Measurements from ENCODE around the gene LRRC27.
"Not testable (repeated sequence)": the region's sequence is repeated elsewhere in the genome, so short reads cannot be mapped to it uniquely, and the experiment has no call there.

The LRRC27 gene

DNA sequence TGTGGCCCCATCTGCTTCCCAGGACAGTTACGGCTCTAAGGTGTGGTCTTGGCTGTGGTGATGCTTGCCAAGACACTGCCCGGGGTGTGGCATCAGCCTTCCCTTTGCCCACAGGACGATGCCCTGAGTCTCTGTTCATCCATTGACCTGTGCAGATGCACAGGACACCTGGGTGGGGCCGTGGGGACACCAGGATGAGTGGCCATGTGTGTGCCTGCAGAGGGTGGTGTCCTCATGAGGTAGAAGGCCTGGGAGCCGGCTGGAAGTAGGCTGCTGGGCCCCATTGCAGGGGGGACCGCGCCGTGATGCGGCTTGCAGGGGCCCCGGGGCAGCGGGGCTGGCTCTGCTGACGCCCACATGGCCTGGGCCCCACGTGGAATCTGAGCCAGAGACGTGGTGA lies 42.6 kb downstream of the LRRC27 start:
- no peak for DNase-seq (ENCODE audit: low read depth in 2 of 2)

DNA sequence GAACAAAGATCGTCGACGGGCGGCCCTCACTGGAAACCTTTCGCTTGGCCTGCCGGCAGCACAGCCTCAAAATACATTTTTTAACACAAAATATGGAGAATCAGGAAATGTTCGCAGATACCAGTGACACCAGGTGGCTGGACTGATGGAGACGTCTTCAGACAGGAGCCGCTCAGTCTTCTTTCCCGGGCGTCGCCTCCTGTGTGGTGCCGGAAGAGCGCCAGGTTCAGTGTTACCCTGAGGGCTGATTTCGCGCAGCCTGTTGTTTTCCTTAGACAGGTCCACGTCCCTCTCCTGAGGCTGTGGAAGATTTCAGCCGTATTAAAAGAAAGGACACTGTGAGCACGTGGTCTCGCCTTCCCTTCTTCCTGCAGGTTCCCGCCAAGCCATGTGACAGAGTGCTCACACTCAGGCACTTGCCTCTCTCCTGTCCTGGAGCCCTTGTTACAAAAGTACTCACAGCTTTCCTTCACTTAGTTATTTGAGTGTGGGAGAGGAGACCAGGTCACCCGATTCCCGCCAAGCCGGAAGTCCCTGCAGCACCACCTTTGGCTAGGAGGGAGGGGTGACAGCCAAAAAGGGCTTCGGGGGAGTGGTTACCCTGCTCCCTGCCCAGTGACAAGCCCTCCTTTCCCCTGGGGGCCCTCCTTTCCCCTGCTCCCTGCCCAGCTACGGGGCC lies 43.3 kb downstream of the LRRC27 start:
- no peak for DNase-seq (ENCODE audit: low read depth in 2 of 2)

DNA sequence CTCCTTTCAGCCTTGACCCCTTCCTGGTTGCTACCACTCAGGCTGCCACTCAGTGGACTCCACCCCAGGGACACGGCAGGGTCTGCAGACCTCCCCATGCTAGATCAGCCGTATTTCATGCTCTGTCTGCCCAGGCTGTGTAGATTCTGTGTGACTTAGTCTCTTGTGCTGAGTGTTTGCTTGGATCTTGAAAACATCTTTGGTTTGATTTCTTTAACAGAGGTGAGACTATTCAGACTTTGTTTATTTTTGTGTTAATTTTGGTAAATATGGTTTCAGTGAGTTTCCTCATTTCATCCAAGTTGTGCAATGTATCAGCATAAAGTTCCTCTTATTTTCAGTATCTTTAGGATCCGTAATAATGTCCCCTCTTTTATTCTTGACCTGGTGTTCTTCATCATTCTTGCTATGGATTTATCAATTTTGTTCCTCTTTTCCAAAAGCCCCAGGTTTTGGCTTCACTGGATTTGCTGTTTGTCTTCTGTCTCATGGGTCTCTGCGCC lies 43.9 kb downstream of the LRRC27 start:
- no peak for DNase-seq (ENCODE audit: low read depth in 2 of 2)

DNA sequence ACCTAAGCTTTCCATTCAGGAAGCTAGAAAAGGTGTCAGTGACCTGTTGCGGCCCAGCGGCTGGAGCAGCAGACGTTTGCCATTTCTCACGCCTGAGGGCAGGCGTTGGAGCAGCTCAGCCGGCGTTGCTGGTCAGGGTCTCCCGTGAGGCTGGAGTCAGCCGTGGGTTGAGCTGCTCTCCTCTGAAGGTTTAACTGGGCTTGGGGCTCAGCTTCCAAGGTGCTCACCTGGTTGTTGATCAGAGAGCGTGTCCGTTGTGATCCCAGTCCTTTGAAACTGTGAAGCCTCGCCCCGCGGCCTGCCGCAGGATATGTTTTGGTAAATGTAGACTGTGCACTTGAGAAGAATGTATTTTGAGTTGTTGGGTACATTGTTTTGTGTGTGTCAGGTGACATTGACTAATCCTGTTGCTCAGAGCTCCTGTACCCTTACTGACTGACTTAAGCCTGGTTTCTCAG lies 44.4 kb downstream of the LRRC27 start:
- DNase-seq (ENCODE audit: low read depth in 2 of 2) = no peak

DNA sequence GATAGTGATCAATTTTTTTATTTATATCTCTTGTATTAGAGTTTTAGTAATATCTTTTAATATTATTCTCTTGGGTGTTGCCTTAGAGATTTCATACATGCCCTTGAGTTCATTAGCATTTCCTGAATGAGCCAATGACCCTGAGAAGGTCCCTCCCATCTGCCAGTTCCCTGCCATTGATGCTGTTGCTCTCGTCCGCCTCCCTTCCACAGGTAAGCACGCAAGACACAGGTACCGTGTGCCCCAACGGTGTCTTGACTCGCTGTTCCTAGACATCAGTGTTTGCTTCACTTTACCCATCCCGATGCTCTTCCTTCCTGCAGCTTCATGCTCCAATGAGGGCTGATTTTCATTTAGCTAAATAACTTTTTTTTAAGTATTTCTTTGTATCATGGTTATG lies 45.3 kb downstream of the LRRC27 start:
- DNase-seq (ENCODE audit: low read depth in 2 of 2) = no peak

DNA sequence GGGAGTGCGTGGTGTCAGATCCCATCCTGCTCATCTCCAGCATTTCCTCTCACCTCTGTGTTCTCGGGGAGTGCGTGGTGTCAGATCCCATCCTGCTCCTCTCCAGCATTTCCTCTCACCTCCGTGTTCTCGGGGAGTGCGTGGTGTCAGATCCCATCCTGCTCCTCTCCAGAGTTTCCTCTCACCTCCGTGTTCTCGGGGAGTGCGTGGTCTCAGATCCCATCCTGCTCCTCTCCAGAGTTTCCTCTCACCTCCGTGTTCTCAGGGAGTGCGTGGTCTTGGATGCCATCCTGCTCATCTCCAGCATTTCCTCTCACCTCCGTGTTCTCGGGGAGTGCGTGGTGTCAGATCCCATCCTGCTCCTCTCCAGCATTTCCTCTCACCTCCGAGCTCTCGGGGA lies 47.0 kb downstream of the LRRC27 start:
- DNase-seq (ENCODE audit: low read depth in 2 of 2) = not testable (repeated sequence)

DNA sequence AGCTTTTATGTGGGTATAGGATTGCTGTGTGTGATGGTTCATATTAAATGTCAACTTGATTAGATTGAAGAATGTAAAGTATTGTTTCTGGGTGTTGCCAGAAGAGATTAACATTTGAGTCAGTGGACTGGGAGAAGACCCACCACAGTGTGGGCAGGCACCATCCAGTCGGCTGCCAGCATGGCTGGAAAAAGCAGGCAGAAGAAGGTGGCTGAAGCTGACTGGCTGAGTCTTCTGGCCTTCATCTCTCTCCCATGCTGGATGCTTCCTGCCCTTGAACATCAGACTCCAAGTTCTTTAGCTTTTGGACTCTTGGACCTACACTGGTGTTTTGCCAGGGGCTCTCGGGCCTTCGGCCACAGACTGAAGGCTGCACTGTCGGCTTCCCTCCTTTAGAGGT lies 49.0 kb downstream of the LRRC27 start:
- DNase-seq (ENCODE audit: low read depth in 2 of 2) = not testable (repeated sequence)

DNA sequence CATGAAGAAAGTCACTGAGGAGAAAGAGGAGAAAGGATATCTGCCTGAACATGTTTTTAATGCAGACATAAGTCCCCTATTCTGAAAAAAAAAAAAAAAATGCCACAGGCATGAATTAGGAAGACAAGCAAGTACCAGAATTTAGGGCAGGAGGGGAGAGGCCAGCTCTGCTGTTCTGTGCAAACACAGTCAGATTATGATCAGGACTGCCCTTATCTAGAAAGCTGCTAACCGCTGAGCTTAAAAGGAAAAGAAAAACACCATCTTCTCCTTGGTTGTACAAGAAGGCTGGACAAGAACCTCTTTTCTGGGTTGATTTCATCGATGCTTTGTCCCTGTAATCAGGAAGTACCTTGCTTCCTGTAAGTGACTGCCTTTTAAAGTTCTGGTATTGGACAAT lies 49.7 kb downstream of the LRRC27 start:
- no peak for DNase-seq (ENCODE audit: low read depth in 2 of 2)

DNA sequence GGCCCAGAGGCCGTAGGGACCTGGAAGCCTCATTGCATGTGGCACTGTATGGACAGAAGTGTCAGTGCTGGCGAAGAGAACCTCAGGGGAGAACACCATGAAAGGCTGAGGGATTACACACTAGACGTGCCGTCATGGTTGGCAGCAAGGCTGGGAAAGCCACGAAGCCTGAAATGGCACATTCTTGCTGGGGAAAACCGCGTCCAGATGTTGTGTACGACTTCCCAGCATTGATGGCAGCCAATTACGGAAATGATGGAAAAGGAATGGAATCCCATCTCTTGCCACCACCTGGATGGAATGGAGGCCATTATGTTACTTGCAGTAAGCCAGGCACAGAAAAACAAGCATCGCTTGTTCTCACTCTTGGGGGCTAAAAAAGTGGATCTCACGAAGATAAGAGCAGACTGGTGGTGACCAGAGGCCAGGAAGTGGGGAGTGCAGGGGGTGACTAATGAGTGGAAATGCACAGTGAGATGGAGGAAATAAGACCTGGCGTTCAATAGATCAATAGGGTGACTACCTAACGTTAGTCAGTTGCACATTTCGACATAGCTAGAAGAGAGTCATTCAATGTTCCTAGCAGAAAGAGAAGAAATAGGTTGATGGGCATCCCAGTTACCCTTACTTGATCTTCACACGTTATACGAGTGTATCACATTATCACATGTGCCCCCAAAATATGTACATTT lies 50.4 kb downstream of the LRRC27 start:
- DNase-seq (ENCODE audit: low read depth in 2 of 2) = no peak

DNA sequence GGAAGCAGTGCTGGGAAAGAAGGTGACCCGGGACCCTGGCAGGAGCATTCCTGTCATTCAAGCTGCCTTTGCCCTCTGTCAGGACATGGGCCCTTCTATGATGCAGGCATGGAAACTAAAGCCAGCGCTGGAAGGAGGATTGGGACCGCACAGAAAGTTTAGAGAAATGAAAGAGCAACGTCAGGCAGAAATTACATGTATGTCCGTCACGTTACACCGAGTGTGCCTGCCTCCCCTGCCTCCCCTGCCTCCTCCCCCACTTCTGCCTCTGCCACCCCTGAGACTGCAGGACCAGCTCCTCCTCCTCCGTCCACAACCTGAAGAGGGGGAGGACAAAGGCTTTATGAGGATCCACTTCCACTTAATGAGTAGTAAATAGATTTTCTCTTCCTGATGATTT lies 51.1 kb downstream of the LRRC27 start:
- DNase-seq (ENCODE audit: low read depth in 2 of 2) = no peak

DNA sequence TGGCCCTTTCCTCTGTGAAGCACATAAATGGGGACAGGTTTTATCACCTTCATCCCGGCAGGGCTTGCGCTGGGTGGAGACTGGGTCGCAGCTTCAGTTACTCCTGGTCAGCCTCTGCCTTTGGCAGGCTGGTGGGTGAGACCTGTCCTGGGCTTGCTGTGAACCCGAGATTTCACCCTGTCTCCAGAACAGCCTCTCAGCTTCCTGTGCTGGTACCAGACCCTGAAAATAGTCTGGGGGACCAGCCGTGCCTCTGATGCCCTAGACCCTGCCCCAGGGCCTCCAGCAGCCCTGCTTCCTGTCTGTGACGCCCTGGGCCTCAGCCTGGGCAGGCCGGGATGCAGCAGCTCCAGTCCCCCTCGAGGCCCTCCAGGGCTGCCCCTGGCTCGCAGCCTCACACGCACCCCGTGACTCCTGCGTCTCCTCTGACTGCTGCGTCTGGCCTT lies 51.8 kb downstream of the LRRC27 start:
- no peak for DNase-seq (ENCODE audit: low read depth in 2 of 2)

DNA sequence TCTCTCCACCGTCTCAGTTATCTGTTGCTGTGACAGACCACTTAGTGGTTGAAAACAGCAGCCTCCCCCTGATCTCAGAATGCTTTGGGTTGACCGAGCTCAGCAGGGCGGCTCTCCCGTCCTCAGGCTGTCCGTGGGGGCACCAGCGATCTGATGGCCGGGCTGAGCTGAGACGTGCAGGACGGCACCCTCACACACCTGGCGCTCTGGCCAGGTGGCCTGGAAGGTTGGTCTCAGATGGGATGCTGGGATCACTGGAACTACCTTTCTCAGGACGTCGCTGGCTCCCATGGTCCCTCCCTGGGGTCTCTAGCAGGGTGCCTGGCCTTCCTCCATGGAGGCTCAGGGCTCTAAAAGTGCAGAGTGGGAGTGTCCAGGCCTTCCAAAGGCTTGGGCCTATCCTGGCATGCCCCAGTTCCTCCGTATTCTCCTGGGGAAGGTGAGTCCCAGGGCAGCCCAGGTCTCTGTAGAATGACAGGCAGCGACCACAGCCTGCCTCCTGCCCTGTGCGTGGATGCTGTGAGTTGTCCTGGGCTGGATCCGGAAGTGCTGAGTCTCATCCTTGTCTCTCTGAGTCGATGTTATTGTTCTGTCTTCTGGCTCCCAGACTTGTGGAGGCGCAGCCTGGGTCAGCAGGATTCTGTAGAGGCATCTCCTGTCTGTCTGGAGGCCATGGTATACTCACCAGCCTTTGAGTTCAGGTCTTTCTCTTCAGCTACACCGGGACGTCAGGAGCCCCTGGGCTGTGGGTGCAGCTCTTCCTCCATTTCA lies 52.8 kb downstream of the LRRC27 start:
- no peak for DNase-seq (ENCODE audit: low read depth in 2 of 2)

DNA sequence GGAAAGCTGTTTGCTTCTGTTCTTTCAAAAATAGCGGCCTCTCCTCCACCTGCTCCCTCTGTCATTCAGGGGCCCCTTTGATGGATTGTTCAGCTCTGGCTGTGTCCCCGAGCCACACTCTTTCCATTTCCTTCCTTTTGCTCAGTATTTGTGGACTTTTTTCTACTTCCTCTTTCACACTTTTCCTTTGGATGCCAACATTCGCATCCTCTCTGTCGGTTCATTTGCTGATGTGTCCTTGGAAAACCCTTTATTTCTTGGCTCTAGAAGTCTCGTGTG lies 53.3 kb downstream of the LRRC27 start:
- DNase-seq (ENCODE audit: low read depth in 2 of 2) = no peak

DNA sequence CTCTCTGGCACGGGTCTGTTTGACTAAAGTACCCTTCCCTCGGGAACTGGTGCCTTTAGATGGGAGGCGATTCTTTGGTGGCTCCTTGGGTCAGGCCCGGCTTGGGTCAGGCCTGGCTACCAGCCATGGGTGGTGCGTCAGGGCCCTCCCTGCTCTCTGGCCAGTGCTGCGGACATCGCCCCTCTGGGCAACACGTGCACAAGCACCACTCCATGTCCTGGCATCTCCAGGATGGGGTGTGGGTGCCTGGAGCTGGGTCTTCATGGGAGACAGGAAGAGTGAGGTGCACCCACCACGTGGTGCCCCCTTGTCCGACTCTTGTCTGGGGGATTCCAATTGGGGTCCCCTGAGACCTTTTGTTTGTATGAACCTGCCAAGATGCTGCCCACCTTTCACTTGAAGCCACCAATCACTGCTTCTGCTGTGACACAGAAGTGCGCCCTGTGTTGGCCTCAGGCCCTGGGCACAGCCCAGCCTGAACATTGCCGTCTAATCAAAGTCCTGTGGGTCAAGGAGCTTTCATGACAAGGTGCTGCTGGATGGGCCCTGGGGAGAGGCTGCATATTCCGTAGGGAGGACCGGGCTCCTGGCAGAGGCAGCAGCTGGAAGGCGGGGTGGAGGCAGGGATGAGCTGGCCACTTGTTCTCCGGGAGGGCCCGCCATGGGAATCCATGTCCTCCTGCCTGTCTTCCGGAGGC lies 53.9 kb downstream of the LRRC27 start:
- no peak for DNase-seq (ENCODE audit: low read depth in 2 of 2)

DNA sequence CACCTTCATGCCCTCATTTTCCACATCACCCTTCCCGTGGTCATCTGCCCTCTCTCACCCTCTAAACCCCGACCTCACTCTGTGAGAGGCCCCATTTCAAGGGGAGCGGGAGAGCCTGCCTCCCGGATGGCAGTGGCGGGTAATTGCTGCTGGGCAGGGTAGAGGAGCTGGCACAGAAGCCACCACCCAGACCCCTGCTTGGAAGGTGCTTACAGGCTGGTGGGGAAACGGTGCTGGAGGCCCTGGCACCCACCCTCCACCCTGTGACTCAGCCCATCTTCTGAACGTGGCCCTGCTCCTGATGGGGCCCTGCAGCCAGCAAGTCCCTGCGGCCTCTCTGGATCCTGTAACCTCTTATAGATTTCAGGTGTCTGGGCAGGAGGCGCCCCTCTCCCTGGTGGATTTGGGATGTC lies 54.4 kb downstream of the LRRC27 start:
- DNase-seq (ENCODE audit: low read depth in 2 of 2) = no peak

DNA sequence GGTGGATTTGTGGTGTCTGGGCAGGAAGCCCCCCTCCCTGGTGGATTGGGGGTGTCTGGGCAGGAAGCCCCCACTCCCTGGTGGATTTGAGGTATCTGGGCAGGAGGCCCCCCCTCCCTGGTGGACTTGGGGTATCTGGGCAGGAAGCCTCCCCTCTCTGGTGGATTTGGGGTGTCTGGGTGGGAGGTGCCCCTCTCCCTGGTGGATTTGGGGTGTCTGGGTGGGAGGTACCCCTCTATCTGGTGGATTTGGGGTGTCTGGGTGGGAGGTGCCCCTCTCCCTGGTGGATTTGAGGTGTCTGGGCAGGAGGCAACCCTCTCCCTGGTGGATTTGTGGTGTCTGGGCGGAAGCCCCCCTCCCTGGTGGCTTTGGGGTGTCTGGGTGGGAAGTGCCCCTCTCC lies 54.9 kb downstream of the LRRC27 start:
- DNase-seq (ENCODE audit: low read depth in 2 of 2) = not testable (repeated sequence)

DNA sequence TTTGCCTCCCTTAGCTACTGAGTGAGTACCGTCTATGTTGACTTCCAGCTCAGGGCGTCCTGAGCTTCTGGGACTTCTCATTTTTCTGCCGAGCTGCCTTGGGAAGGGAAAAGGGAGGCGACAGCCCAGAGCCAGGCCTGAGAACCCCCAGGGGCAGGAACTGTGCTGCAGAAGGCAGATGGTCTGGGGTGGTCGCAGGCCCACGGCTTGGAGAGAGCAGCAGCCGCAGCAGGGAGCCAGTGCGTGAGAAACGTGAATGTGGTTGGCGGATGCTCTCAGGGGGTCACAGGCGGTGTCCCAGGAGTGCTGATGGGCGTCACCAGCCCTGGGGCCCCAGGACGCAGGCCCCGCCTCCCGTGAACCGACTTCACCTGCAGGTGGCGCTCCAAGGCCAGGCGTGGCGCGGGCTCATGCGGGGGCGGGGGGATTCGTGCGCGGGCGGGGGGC lies 55.8 kb downstream of the LRRC27 start:
- DNase-seq (ENCODE audit: low read depth in 2 of 2) = peak; percentile 69 to 70

DNA sequence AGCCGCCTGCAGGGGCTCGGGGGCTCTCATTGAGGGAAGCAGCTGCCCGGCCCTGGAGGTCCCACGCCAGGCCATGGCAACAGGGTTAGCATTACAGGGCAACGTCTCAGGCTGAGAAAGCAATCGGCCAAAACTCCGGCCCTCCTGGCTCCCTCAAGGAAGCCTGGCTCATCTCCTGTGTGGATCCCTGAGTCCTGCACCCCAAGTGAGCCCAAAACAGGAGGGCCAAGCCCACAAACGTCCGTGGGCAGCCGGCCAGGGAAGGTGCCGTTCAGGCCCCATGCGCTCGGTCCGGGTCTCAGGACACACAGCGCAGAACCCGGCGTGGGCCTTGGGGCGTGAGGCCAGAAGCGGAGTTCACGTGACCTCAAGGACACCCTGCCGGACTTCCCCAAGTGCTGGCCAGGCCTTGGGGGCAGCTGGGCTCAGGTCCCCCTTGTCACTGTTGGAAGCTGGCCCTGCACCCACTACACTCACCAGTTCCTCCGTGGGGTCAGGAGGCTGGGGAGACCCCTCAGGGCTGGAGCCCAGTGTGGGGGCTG lies 57.0 kb downstream of the LRRC27 start:
- no peak for DNase-seq (ENCODE audit: low read depth in 2 of 2)

DNA sequence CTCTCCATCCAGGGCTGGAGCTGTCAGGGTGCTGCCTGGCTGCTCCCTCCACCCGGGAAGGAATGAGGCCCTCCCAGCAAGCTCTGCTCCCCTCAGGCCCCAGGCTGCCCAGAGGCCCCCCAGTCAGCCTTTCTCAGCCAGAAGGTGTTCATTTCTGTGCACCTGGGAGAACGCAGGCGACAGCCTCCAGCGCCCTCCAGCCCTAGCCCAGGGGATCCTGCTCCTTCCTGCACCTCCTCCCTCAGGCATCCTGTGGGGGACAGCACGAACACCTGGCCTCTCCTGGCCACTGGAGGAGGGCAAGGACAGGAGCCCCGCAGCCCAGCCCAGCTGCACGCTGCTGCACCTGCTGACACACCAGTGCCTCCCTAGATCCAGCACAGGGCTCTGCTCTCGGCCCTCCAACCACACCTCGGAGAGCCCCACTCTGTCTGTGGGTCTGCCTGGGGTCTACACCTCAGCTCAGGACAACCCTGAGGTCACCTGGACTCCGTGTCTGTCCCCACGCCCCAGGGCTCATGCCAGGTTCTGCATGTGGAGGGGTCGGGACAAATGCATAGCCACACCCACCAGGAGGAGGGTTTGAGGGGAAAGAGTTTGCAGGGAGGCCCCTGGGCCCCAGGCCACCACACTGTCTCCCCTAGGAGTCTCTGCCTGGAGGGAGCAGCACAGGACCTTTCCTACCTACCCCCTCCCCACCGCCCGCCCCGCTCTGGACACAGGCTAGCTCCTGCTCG lies 57.6 kb downstream of the LRRC27 start:
- no peak for DNase-seq (ENCODE audit: low read depth in 2 of 2)

DNA sequence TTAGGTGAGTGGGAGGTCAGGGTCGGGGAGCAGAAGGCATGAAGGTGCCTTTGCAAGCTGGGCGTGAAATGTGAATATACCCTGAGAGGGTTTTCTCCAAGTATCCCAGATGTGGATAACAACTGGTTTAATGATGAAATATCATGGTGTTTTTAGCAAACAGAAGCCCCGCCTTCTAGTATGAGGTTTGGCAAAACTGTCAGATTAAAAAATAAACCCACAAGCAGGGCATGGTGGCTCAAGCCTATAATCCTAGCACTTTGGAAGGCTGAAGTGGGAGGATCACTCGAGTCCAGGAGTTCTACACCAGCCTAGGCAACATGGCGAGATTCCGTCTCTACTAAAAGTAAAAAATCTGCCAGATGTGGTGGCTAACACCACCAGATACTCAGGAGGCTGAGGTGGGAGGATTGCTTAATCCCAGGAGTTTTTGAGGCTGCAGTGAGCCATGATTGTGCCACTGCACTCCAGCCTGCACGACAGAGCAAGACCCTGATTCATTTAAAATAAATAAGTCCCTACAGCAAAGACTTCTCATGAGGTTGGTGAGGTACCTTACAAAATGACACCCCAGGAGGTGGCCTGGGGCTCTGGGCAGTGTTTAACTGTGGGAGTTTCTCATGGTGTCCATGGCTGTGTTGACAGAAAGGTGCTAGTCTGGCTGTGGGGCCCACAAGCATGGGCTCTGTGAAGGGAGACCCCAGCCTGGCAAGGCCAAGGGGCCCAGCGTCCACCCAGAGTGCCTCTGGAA lies 58.4 kb downstream of the LRRC27 start:
- no peak for DNase-seq (ENCODE audit: low read depth in 2 of 2)
